GM18907 (cell line): Measurements from ENCODE around the gene SMARCC2.
"Not testable (repeated sequence)": the region's sequence is repeated elsewhere in the genome, so short reads cannot be mapped to it uniquely, and the experiment has no call there.

Source experiments
- ATAC-seq: cut with Tn5 transposase; IDR thresholded peaks from one replicate; pipeline ENCODE4 v1.9.1; 2021; ENCODE audit warnings: mild to moderate bottlenecking, moderate library complexity; ENCODE audit not compliant: unreplicated experiment

Gene SMARCC2

DNA sequence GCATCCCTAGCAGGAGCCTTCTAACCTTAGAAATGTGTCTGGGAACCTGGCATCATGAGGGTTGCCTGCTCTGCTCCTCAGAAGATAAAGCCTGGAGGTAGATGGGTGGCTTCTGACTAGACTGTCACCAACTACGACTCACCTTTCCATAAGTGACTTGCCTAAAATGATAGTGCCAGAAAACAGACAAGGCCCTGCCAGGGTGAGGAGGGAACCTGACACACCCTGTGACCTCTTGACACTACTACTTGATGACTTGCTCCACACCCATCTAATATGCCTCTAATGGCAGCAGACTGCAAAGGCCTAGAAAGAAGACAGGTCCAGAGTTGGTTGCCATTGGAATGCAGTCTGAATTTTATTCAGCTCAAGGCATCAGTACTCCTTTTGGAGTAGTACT lies 23.1 kb upstream of the SMARCC2 start:
- no peak for ATAC-seq

- ATAC-seq = no peak
Measured at GRCh38 chr12:56208006-56208405, 18.7 kb upstream of the SMARCC2 start.

- no peak for ATAC-seq
Measured at GRCh38 chr12:56206452-56207166, 17.3 kb upstream of the SMARCC2 start.

GRCh38 chr12:56205445-56205844 lies 16.2 kb upstream of the SMARCC2 start:
- no peak for ATAC-seq

DNA sequence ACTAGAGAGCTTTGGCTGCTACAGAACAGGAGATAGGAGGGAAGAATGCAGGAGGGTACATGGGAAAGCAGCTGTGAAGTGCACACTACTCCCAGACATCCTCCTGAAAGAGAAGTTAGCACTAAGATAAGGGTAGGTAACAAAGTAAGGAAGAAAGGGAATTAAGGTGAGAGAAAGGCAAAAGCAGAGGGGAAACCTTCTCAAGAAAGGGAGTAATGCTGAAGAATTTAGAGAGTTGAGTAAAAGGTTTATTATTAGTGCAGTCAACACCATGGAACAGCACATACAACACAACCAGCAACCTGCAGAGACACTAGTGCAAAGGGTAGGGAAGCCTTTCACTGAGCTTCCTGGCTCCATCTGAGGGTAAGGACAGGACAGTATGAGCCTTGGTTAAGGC lies 15.0 kb upstream of the SMARCC2 start:
- ATAC-seq = no peak

GRCh38 chr12:56202838-56203237 lies 13.6 kb upstream of the SMARCC2 start:
- ATAC-seq = no peak

- ATAC-seq = no peak
Measured at GRCh38 chr12:56202366-56202765, 13.1 kb upstream of the SMARCC2 start.

DNA sequence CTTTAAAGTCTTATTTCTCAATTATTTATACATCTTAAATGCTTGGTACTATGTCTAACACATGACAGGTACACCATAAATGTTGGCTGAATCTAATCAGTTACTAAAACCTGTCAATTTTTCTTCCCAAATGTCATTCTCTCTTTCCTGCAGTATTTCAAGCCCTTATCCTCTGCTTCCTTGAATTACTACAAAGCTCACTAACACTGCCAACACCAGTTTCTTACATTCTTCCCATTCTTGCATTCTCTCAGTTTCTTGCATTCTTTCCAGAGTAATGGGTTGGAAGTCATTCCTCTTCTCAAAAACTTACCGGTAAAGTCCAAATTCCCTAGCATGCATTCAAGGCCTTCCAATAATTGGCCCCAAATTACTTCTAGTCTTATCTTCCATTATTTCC lies 9.6 kb upstream of the SMARCC2 start:
- no peak for ATAC-seq

DNA sequence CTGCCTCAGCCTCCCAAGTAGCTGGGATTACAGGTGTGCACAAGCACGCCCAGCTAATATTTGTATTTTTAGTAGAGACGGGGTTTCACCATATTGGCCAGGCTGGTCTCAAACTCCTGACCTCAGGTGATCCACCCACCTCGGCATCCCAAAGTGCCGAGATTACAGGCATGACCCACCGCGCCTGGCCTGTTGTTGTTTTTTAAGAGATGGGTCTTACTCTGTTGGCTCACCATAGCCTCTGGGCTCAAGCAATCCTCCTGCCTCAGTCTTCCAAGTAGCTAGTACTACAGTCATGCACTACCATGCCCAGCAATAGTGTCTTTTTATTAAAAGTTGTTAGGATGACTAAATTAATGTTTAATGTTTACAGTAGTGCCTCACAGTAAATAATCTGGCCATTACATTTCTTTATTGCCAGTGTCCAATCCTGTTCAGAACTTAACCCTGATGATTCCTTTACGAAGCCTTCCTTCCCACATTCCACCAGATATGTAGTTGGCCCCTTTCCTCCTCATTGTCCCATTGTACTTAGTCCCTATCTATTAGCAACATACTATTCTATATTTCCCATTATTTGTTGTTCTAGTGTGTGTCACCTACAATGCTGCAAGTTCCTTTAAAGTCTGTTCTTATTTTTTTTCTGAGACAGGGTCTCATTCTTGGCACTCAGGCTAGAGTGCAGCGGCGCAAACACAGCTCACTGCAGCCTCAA lies 8.8 kb upstream of the SMARCC2 start:
- no peak for ATAC-seq

GRCh38 chr12:56196818-56197550 lies 7.7 kb upstream of the SMARCC2 start:
- not testable (repeated sequence) for ATAC-seq

- ATAC-seq = no peak
Measured at GRCh38 chr12:56193025-56193578, 3.8 kb upstream of the SMARCC2 start.

GRCh38 chr12:56192582-56192981 lies 3.3 kb upstream of the SMARCC2 start:
- ATAC-seq = no peak

DNA sequence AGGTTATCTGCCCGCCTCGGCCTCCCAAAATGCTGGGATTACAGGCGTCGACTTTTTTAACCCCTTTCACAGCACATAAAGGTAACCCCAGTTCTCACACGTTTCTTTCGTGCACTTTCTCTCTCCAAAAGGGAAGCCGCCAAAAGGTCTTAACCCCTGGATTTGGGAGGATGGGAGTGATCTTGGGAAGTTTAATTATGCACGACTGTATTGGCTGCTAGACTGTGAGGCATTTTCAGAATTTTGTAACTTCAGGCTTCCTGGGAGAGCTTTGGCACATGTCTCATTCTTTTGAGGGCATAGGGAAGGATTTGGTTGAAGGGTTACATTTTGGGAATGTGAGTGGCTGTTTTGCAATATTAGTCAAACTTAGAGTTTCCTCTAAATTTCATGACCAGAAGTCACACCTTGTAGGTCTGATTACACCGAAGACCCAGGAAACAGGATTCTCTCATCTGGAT lies 1.4 kb upstream of the SMARCC2 start:
- ATAC-seq = no peak

GRCh38 chr12:56189918-56190694 lies 823 bp upstream of the SMARCC2 start:
- peak; percentile 46 for ATAC-seq

DNA sequence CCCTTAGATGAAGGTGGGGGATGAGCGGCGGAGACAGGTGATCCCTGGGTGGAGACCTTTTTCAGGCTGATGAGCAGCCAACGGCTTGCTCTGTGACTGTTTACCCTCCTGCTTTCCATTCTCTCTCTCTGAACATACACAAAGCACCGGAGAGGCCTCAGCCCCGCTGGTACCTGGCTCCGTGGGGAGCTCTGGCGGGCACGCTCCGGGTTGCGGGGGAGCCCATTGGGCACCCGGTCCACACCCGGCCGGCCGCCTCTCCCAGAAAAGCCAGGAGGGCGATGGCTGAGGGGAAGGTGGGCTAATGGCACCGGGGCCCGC lies 545 bp downstream of the SMARCC2 start:
- ATAC-seq = peak; percentile 16

DNA sequence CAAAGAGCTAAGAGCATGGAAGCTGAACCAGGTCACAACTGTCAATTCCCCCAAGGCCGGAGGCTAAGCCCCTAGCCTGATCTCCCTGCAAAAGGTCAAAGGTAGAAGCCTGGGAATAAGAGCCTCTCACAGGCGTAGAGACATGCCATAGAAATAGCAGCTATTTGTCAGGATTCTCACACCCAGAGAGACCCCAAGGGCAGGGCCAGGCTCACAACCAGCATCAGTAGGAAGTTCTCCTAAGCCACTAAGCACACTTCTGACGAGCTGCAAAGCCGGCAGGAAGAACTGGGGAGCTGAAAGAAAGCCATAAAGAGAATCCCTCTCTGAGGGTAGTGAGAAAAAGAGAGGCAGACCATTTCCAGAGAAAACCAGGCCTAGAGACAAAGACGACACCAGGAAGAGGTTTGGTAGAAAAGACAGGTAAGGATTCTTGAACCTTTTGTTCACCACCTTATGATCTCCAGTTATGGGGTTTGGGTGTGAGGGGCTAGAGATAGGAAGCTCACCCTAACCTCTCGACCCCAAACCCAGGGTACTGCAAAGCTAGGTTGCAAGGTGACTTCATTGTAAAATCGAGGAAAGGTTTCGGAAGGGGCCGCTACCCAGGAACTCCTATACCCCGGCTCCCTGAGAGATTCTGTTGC lies 1.0 kb downstream of the SMARCC2 start:
- no peak for ATAC-seq

GRCh38 chr12:56186957-56187356 lies 2.3 kb downstream of the SMARCC2 start:
- no peak for ATAC-seq

DNA sequence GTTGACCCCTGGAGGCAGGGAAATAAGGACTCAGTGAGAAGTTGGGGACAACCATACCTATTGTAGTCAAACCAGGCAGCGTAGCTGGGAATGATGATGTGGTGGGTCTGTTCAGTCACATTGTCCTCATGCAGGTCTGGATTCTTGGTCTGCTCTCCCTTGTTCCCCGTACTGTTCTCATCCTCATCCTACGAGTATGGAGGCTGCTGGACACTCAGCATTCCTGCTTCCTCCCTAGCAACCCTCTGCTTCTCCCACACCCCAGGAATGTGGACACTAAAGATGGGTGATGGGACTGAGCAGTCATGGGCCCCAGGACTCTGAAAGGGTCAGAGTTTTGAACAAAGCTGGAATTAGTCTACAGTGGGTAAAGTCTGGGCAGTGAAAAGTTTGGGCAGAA lies 10.9 kb downstream of the SMARCC2 start:
- no peak for ATAC-seq

DNA sequence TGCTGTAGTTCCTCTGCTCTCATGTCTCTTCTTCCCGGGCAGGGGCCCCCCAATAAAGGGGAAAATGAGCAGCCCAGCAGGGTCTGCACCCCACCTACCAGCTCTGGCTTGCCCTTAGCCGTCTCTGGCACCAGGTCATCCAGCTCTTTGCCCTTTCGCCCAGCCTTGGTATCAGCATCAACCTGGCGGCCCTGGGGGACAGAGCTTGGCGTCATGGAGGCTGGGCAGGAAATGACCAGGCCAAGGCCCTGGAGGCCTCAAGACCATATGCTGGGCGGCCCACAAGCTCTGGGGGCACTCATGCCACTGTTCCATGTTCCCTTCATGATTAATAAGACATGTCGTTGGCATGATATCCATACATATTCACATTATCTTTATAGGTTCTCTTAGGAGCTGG lies 16.4 kb downstream of the SMARCC2 start:
- ATAC-seq = no peak

- no peak for ATAC-seq
Measured at GRCh38 chr12:56169229-56169759, 20.0 kb downstream of the SMARCC2 start.
